Gastrocnemius medialis (tissue), 4 donors: ENCODE results near the gene PBX3. TPM values are rescaled to one million over a fixed set of nuclear protein-coding genes. Genes with fewer than 3 reads are reported as not detected.

ENCODE experiments used
- ATAC-seq, 2 donors: fragments of 150-250 bp; one replicate each; pipeline ENCODE4 v1.9.1; 2016
- DNase-seq, 2 donors: peaks; one replicate each; pipeline ENCODE4 v3.0.0-alpha.2; 2019
- H3K27ac ChIP-seq, 4 donors: fragments of 200-600 bp; sonication (generic); 1 replicate in 1 of 4; 2 replicates in 3 of 4; pipeline ENCODE4 v1.5.1; 2016 to 2018; ENCODE audit warnings: mild to moderate bottlenecking in 2 of 4, moderate library complexity in 1 of 4
- H3K27me3 ChIP-seq, 3 donors: fragments of 200-600 bp; sonication (generic) in 2 of 3; 1 replicate in 1 of 3; 2 replicates in 2 of 3; pipeline versions ENCODE4 v1.5.1 to v1.6.0; 2016 to 2019; ENCODE audit warnings: mild to moderate bottlenecking in 1 of 3, moderate library complexity in 1 of 3
- H3K36me3 ChIP-seq, 2 donors: fragments of 200-600 bp; sonication (generic) in 1 of 2; one replicate each; pipeline ENCODE4 v1.5.1; 2017 to 2018
- H3K4me1 ChIP-seq, 2 donors: fragments of 200-600 bp; sonication (generic) in 1 of 2; one replicate each; pipeline ENCODE4 v1.5.1; 2016 to 2017; ENCODE audit warnings: mild to moderate bottlenecking in 2 of 2
- H3K4me3 ChIP-seq, 4 donors: fragments of 200-600 bp; sonication (generic) in 3 of 4; 1 replicate in 1 of 4; 2 replicates in 3 of 4; pipeline ENCODE4 v1.5.1; 2016 to 2019; ENCODE audit warnings: mild to moderate bottlenecking in 2 of 4
- H3K9me3 ChIP-seq, 3 donors: fragments of 200-600 bp; sonication (generic) in 2 of 3; 1 replicate in 1 of 3; 2 replicates in 2 of 3; pipeline ENCODE4 v1.5.1; 2016 to 2019
- CTCF ChIP-seq, 5 experiments: fragments of 450-650 bp in 3 of 5; fragments of 200-600 bp in 2 of 5; sonication (generic) in 2 of 5; IDR thresholded peaks in 4 of 5; conservative IDR thresholded peaks in 1 of 5; 1 replicate in 4 of 5; 2 replicates in 1 of 5; pipeline ENCODE4 v1.5.1; 2016 to 2019; ENCODE audit warnings: antibody characterized with exemption in 5 of 5, mild to moderate bottlenecking in 3 of 5, moderate library complexity in 3 of 5
- POLR2A ChIP-seq, 2 donors: fragments of 450-650 bp; IDR thresholded peaks; one replicate each; pipeline ENCODE4 v1.6.1; 2017; ENCODE audit warnings: antibody characterized with exemption in 2 of 2, mild to moderate bottlenecking in 2 of 2, moderate library complexity in 2 of 2
- in situ Hi-C, 4 donors: fragments of 200-750 bp; cut with MboI; loops; one replicate each; pipeline versions ENCODE4 v1.15.0 to v1.8.0; 2017; ENCODE audit warnings: low sequenced_read_pairs in 4 of 4
- intact Hi-C: fragments of 100-400 bp; cut with DNase I; formaldehyde crosslinking; loops from one replicate; pipeline ENCODE4 v1.15.1; 2023; ENCODE audit warnings: low total_unique reads
- total RNA-seq, 4 donors: library from RNA; depleted of rRNA; stranded (reverse); fragments of >200 nt; gene quantifications; one replicate each; pipeline versions ENCODE4 v1.1.0 to v1.2.3, GENCODE V29; 2016

The PBX3 gene
- total RNA-seq, 4 donors from 2014 or later: 6.6 to 31.0 (median 9.6) TPM

GRCh38 chr9:125995006-125995405 is 247.8 kb downstream of the PBX3 start:
- in situ Hi-C loops: no loop called here
- no peak for DNase-seq

GRCh38 chr9:125995706-125996105 is 248.5 kb downstream of the PBX3 start:
- in situ Hi-C loops: no loop called here
- no peak for ATAC-seq
- no peaks in the 10 kb centered on the region for H3K27me3 ChIP-seq

More at GRCh38 chr9:125995006-125995405, 247.8 kb downstream of the PBX3 start:
- H3K27ac ChIP-seq: no peak overlapping the region
- H3K27me3 ChIP-seq: no peaks in the 10 kb centered on the region
- H3K4me3 ChIP-seq: no peak overlapping the region
- no peaks in the 10 kb centered on the region for H3K36me3 ChIP-seq
- intact Hi-C loops: no loop called here
- TF ChIP-seq POLR2A (IDR thresholded peaks at IDR 0.05): no peak
- TF ChIP-seq CTCF (IDR thresholded peaks at IDR 0.05 in 4 of 5, conservative IDR thresholded peaks at IDR 0.05 in 1 of 5): no peak
- H3K4me1 ChIP-seq: no peaks in the 10 kb centered on the region
- no peak for ATAC-seq
- H3K9me3 ChIP-seq: no peaks in the 10 kb centered on the region

GRCh38 chr9:125996791-125997190 is 249.6 kb downstream of the PBX3 start:
- TF ChIP-seq POLR2A (IDR thresholded peaks at IDR 0.05): no peak
- TF ChIP-seq CTCF (IDR thresholded peaks at IDR 0.05 in 4 of 5, conservative IDR thresholded peaks at IDR 0.05 in 1 of 5): no peak
- no peak for ATAC-seq
- Histone ChIP-seq H3K4me1 (no peaks in the 10 kb centered on the region), H3K27ac (no peak overlapping the region), H3K27me3 (no peaks in the 10 kb centered on the region), H3K36me3 (no peaks in the 10 kb centered on the region), H3K9me3 (no peaks in the 10 kb centered on the region), H3K4me3 (no peak overlapping the region)
- intact Hi-C loops: no loop called here
- in situ Hi-C loops: no loop called here
- DNase-seq: no peak

More at GRCh38 chr9:125995706-125996105, 248.5 kb downstream of the PBX3 start:
- Histone ChIP-seq H3K36me3 (no peaks in the 10 kb centered on the region), H3K4me1 (no peaks in the 10 kb centered on the region), H3K9me3 (no peaks in the 10 kb centered on the region), H3K4me3 (no peak overlapping the region), H3K27ac (no peak overlapping the region)
- no peak for TF ChIP-seq POLR2A (IDR thresholded peaks at IDR 0.05)
- TF ChIP-seq CTCF (IDR thresholded peaks at IDR 0.05 in 4 of 5, conservative IDR thresholded peaks at IDR 0.05 in 1 of 5): no peak
- DNase-seq: no peak
- intact Hi-C loops: no loop called here

GRCh38 chr9:125997196-125997823 is 250.1 kb downstream of the PBX3 start:
- no peak for ATAC-seq
- TF ChIP-seq POLR2A (IDR thresholded peaks at IDR 0.05): no peak
- TF ChIP-seq CTCF (IDR thresholded peaks at IDR 0.05 in 4 of 5, conservative IDR thresholded peaks at IDR 0.05 in 1 of 5): no peak
- Histone ChIP-seq H3K27ac (no peak overlapping the region), H3K4me1 (no peaks in the 10 kb centered on the region), H3K36me3 (no peaks in the 10 kb centered on the region), H3K9me3 (no peaks in the 10 kb centered on the region), H3K4me3 (no peak overlapping the region), H3K27me3 (no peaks in the 10 kb centered on the region)
- in situ Hi-C loops: no loop called here
- intact Hi-C loops: no loop called here
- no peak for DNase-seq
